Natural killer cell (primary cell): ENCODE results near the gene ALDOC. TPM values are rescaled to one million over a fixed set of nuclear protein-coding genes. Genes with fewer than 3 reads are reported as not detected.

Source experiments
- ATAC-seq, 3 donors: fragments of 150-1000 bp in 2 of 3; fragments of 200-7000 bp in 1 of 3; cut with Tn5 transposase; 1 replicate in 1 of 3; 2 replicates in 2 of 3; pipeline ENCODE4 v1.10.0; 2021; ENCODE audit warnings: mild to moderate bottlenecking in 2 of 3, moderate library complexity in 2 of 3
- DNase-seq, 2 donors: peaks; one replicate each; pipeline versions ENCODE4 v3.0.0 to v3.0.0-alpha.2; 2013 to 2021; ENCODE audit warnings: mixed read lengths in 1 of 2
- H3K27ac ChIP-seq: one replicate; pipeline ENCODE4 v1.5.1; 2013; ENCODE audit warnings: mild to moderate bottlenecking, low read length
- H3K27me3 ChIP-seq: one replicate; pipeline ENCODE4 v1.6.1; 2013; ENCODE audit warnings: low read length; ENCODE audit not compliant: control insufficient read depth, insufficient read depth
- H3K36me3 ChIP-seq: one replicate; pipeline ENCODE4 v1.6.1; 2013; ENCODE audit warnings: low read length; ENCODE audit not compliant: control insufficient read depth, insufficient read depth
- H3K4me1 ChIP-seq: one replicate; pipeline ENCODE4 v1.6.1; 2013; ENCODE audit warnings: low read length; ENCODE audit not compliant: control insufficient read depth, insufficient read depth
- H3K4me3 ChIP-seq: one replicate; pipeline ENCODE4 v1.5.1; 2013; ENCODE audit warnings: low read length
- H3K9me3 ChIP-seq: one replicate; pipeline ENCODE4 v1.6.1; 2013; ENCODE audit warnings: low read length; ENCODE audit not compliant: control insufficient read depth, insufficient read depth
- H3K27ac Mint-ChIP-seq, 2 donors: one replicate each; pipeline ENCODE4 v1.8.0; 2022; ENCODE audit warnings: mild to moderate bottlenecking in 2 of 2, mixed read lengths in 2 of 2, moderate library complexity in 1 of 2
- H3K27me3 Mint-ChIP-seq, 2 donors: one replicate each; pipeline ENCODE4 v1.8.0; 2022; ENCODE audit warnings: low read depth in 2 of 2, mixed read lengths in 2 of 2
- H3K36me3 Mint-ChIP-seq: one replicate; pipeline ENCODE4 v1.8.0; 2022; ENCODE audit warnings: mixed read lengths
- H3K4me1 Mint-ChIP-seq, 2 donors: one replicate each; pipeline ENCODE4 v1.8.0; 2022; ENCODE audit warnings: mixed read lengths in 2 of 2
- H3K4me3 Mint-ChIP-seq: one replicate; pipeline ENCODE4 v1.8.0; 2022; ENCODE audit warnings: mild to moderate bottlenecking, moderate library complexity, mixed read lengths
- H3K9me3 Mint-ChIP-seq, 2 donors: one replicate each; pipeline ENCODE4 v1.8.0; 2022; ENCODE audit warnings: mixed read lengths in 2 of 2
- WGBS: methylation state at CpG from one replicate; pipeline ENCODE4 v1.1.7; 2013; ENCODE audit warnings: missing lambda C conversion rate; ENCODE audit not compliant: insufficient coverage; 5-methylcytosine and 5-hydroxymethylcytosine counted together
- intact Hi-C: fragments of 100-400 bp; cut with micrococcal nuclease; formaldehyde crosslinking; loops from one replicate; pipeline ENCODE4 v1.14.2; 2022
- total RNA-seq, 4 donors: library from RNA; stranded (reverse); fragments of 120-200 nt in 1 of 4; gene quantifications; one replicate each; pipeline versions ENCODE4 v1.2.3 to v1.2.4, GENCODE V29; 2013 to 2022
- TF ChIP-seq, protein P1 (sequence below): fragments of 200-600 bp; IDR thresholded peaks from one replicate; pipeline ENCODE4 v1.8.0; 2022; ENCODE audit warnings: antibody characterized with exemption

The ALDOC gene
- total RNA-seq, 3 donors from 2014 or later (not counting 1 experiment from before 2014, with no cell fraction given) = 18.2 to 25.4 (median 23.0) TPM

DNA sequence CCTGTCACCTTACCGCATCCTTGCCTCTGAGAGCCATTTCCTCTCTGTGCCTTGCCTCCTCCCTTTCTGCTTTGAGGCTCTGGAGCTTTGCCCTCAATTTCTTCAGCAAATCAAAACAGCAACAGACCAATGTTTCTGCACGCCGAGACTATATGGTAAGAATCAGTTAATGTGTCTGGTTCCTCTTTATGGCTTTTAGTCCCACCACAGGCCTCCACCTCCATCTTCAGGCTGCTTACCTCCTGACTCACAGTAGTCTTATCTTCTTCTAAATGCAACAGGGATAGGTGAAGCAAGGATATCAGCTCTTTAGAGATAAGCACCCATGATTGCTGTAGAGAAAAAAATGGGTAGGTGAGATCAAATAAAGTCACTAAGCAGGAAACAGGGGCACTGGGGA lies 9.2 kb upstream of the ALDOC start:
- H3K36me3 ChIP-seq = peaks cover 8% of the 10 kb centered on the region
- Mint-ChIP-seq H3K36me3 (no peaks in the 10 kb centered on the region), H3K27ac (no peak overlapping the region), H3K9me3 (no peaks in the 10 kb centered on the region), H3K4me3 (no peak overlapping the region), H3K27me3 (no peaks in the 10 kb centered on the region), H3K4me1 (no peaks in the 10 kb centered on the region)
- no peak overlapping the region for H3K27ac ChIP-seq
- H3K9me3 ChIP-seq = no peaks in the 10 kb centered on the region
- WGBS = 84% methylated on average over 3 of the region's 3 CpGs
- intact Hi-C loops = no loop called here
- H3K4me1 ChIP-seq = no peaks in the 10 kb centered on the region
- DNase-seq (no peak), ATAC-seq (no peak)
- TF ChIP-seq, protein P1, sequence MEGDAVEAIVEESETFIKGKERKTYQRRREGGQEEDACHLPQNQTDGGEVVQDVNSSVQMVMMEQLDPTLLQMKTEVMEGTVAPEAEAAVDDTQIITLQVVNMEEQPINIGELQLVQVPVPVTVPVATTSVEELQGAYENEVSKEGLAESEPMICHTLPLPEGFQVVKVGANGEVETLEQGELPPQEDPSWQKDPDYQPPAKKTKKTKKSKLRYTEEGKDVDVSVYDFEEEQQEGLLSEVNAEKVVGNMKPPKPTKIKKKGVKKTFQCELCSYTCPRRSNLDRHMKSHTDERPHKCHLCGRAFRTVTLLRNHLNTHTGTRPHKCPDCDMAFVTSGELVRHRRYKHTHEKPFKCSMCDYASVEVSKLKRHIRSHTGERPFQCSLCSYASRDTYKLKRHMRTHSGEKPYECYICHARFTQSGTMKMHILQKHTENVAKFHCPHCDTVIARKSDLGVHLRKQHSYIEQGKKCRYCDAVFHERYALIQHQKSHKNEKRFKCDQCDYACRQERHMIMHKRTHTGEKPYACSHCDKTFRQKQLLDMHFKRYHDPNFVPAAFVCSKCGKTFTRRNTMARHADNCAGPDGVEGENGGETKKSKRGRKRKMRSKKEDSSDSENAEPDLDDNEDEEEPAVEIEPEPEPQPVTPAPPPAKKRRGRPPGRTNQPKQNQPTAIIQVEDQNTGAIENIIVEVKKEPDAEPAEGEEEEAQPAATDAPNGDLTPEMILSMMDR = no peak
- H3K27me3 ChIP-seq = no peaks in the 10 kb centered on the region
- no peak overlapping the region for H3K4me3 ChIP-seq

DNA sequence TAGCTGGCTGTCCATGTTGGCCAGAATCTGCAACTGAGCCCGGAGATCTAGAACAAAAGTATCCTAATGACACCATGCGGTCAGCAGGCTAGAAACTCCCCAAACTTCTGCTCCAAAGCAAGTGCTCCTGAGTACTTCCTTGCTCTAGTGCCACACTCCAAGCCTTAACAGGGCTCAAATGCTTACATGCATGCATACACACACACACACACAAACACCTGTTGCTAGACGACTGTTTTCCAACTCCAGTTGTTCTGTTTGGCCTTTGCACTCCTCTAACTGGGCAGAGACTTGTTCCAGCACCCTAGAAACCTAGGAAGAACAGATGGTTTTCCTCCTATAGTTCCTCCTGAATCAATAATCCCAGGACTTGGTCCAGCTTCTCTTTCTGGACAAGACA lies 7.7 kb upstream of the ALDOC start:
- Histone ChIP-seq H3K27me3 (no peaks in the 10 kb centered on the region), H3K27ac (no peak overlapping the region), H3K36me3 (peaks cover 8% of the 10 kb centered on the region), H3K9me3 (no peaks in the 10 kb centered on the region), H3K4me1 (no peaks in the 10 kb centered on the region), H3K4me3 (no peak overlapping the region)
- ATAC-seq (no peak), DNase-seq (no peak)
- WGBS = 98% methylated on average over 3 of the region's 3 CpGs
- Mint-ChIP-seq H3K27ac (no peak overlapping the region), H3K36me3 (no peaks in the 10 kb centered on the region), H3K9me3 (no peaks in the 10 kb centered on the region), H3K4me3 (no peak overlapping the region), H3K27me3 (no peaks in the 10 kb centered on the region), H3K4me1 (no peaks in the 10 kb centered on the region)
- intact Hi-C loops = no loop called here
- TF ChIP-seq, protein P1 = no peak

DNA sequence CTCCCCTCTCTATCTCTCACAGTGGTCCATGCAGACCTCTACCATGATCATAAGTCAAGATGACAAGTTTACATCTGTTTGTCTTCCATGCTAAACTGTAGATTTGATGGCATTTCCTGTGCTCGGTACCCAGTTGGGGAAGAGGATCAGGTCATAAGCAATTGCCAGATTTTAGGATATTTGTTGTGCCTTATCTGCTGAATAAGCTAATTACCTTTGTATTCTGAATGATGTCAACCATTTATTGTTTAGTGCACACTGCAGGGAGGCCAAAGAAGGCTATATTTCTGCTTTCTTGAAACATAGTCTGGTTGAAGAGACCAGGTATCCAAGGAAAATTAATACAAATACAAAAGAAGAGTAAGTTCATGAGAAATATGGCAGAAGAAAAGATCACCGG lies 5.8 kb upstream of the ALDOC start:
- Mint-ChIP-seq H3K27me3 (no peaks in the 10 kb centered on the region), H3K27ac (no peak overlapping the region), H3K4me3 (no peak overlapping the region), H3K4me1 (no peaks in the 10 kb centered on the region), H3K36me3 (no peaks in the 10 kb centered on the region), H3K9me3 (no peaks in the 10 kb centered on the region)
- intact Hi-C loops = no loop called here
- H3K9me3 ChIP-seq = no peaks in the 10 kb centered on the region
- ATAC-seq (no peak), DNase-seq (no peak)
- no peaks in the 10 kb centered on the region for H3K4me1 ChIP-seq
- peaks cover 8% of the 10 kb centered on the region for H3K36me3 ChIP-seq
- WGBS = 96% methylated on average over 2 of the region's 2 CpGs
- TF ChIP-seq, protein P1 = no peak
- no peak overlapping the region for H3K27ac ChIP-seq
- H3K4me3 ChIP-seq = no peak overlapping the region
- no peaks in the 10 kb centered on the region for H3K27me3 ChIP-seq

DNA sequence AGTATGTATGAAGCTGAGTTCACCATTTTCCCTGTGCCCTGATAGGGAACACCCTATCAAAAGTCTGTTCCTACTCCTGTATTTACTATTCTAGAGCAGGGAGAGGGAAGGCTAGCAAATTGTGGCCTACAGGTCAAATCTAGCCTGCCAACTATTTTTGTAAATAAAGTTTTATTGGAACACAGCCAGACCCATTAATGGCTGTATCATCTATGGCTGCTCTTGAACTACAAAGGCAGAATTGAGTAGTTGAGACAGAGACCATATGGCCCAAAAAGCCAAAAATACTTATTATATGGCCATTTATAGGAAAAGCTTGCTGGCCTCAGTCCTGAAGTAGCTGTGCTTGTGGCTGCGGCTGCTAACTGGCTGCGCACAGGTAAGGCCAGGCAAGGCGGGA lies 4.3 kb upstream of the ALDOC start:
- Mint-ChIP-seq H3K4me1 (peaks cover 13 to 14% of the 10 kb centered on the region in 2 donors), H3K9me3 (no peaks in the 10 kb centered on the region), H3K36me3 (no peaks in the 10 kb centered on the region), H3K4me3 (no peak overlapping the region), H3K27me3 (no peaks in the 10 kb centered on the region), H3K27ac (no peak overlapping the region)
- ATAC-seq (no peak), DNase-seq (no peak)
- no peak overlapping the region for H3K4me3 ChIP-seq
- TF ChIP-seq, protein P1 = no peak
- 100% methylated on average over 1 of the region's 3 CpGs for WGBS
- H3K27me3 ChIP-seq = no peaks in the 10 kb centered on the region
- peaks cover 13% of the 10 kb centered on the region for H3K4me1 ChIP-seq
- H3K36me3 ChIP-seq = peaks cover 6% of the 10 kb centered on the region
- H3K9me3 ChIP-seq = no peaks in the 10 kb centered on the region
- no peak overlapping the region for H3K27ac ChIP-seq
- intact Hi-C loops = no loop called here
